Adrenal gland (tissue), 5 donors: Measurements from ENCODE around the gene SYNE2.
"Not testable (repeated sequence)": the region's sequence is repeated elsewhere in the genome, so short reads cannot be mapped to it uniquely, and the experiment has no call there.

Experiments
- POLR2A ChIP-seq, 2 donors: fragments of 450-650 bp; IDR thresholded peaks; one replicate each; pipeline ENCODE4 v1.6.1; 2017; ENCODE audit warnings: antibody characterized with exemption in 2 of 2, mild to moderate bottlenecking in 2 of 2, moderate library complexity in 1 of 2
- TF ChIP-seq, protein P1 (sequence below), 6 experiments: fragments of 450-650 bp in 4 of 6; fragments of 200-600 bp in 2 of 6; sonication (generic) in 1 of 6; IDR thresholded peaks; 1 replicate in 5 of 6; 2 replicates in 1 of 6; pipeline versions ENCODE4 v1.5.1 to v1.8.0; 2016 to 2021; ENCODE audit warnings: antibody characterized with exemption in 6 of 6, mild to moderate bottlenecking in 2 of 6, moderate library complexity in 1 of 6
- donor health status: DM: no; HTN: no; CAD: no.

GRCh38 chr14:64118403-64118742 is 265.6 kb downstream of the SYNE2 start:
- TF ChIP-seq, protein P1, sequence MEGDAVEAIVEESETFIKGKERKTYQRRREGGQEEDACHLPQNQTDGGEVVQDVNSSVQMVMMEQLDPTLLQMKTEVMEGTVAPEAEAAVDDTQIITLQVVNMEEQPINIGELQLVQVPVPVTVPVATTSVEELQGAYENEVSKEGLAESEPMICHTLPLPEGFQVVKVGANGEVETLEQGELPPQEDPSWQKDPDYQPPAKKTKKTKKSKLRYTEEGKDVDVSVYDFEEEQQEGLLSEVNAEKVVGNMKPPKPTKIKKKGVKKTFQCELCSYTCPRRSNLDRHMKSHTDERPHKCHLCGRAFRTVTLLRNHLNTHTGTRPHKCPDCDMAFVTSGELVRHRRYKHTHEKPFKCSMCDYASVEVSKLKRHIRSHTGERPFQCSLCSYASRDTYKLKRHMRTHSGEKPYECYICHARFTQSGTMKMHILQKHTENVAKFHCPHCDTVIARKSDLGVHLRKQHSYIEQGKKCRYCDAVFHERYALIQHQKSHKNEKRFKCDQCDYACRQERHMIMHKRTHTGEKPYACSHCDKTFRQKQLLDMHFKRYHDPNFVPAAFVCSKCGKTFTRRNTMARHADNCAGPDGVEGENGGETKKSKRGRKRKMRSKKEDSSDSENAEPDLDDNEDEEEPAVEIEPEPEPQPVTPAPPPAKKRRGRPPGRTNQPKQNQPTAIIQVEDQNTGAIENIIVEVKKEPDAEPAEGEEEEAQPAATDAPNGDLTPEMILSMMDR (IDR thresholded peaks at IDR 0.05), result not testable (repeated sequence)
- not testable (repeated sequence) for TF ChIP-seq POLR2A (IDR thresholded peaks at IDR 0.05)
